Measurements from ENCODE around the gene FAM168B.

The FAM168B gene

GRCh38 chr2:131039908-131040660 is 53.2 kb downstream of the FAM168B start:
- DNase-seq (ENCODE audit: low read depth) = no peak

GRCh38 chr2:131039535-131039907 is 53.7 kb downstream of the FAM168B start:
- DNase-seq (ENCODE audit: low read depth) = no peak

GRCh38 chr2:131039101-131039440 is 54.2 kb downstream of the FAM168B start:
- DNase-seq (ENCODE audit: low read depth) = no peak

GRCh38 chr2:131038258-131039100 is 54.8 kb downstream of the FAM168B start:
- no peak for DNase-seq (ENCODE audit: low read depth)

- DNase-seq (ENCODE audit: low read depth) = no peak
Observed at GRCh38 chr2:131037398-131038257, 55.6 kb downstream of the FAM168B start.

- no peak for DNase-seq (ENCODE audit: low read depth)
Observed at GRCh38 chr2:131036696-131037397, 56.4 kb downstream of the FAM168B start.

- no peak for DNase-seq (ENCODE audit: low read depth)
Observed at GRCh38 chr2:131036269-131036668, 57.0 kb downstream of the FAM168B start.

GRCh38 chr2:131035826-131036231 is 57.4 kb downstream of the FAM168B start:
- DNase-seq (ENCODE audit: low read depth) = no peak

- no peak for DNase-seq (ENCODE audit: low read depth)
Observed at GRCh38 chr2:131035112-131035825, 58.0 kb downstream of the FAM168B start.

- DNase-seq (ENCODE audit: low read depth) = no peak
Observed at GRCh38 chr2:131034122-131035051, 58.9 kb downstream of the FAM168B start.

- no peak for DNase-seq (ENCODE audit: low read depth)
Observed at GRCh38 chr2:131033786-131034121, 59.5 kb downstream of the FAM168B start.

- DNase-seq (ENCODE audit: low read depth) = no peak
Observed at GRCh38 chr2:131032393-131032836, 60.8 kb downstream of the FAM168B start.

GRCh38 chr2:131031875-131032274 is 61.4 kb downstream of the FAM168B start:
- no peak for DNase-seq (ENCODE audit: low read depth)

GRCh38 chr2:131031431-131031841 is 61.8 kb downstream of the FAM168B start:
- DNase-seq (ENCODE audit: low read depth) = no peak

- DNase-seq (ENCODE audit: low read depth) = no peak
Observed at GRCh38 chr2:131030478-131030971, 62.7 kb downstream of the FAM168B start.

- DNase-seq (ENCODE audit: low read depth) = no peak
Observed at GRCh38 chr2:131029812-131030211, 63.4 kb downstream of the FAM168B start.

- no peak for DNase-seq (ENCODE audit: low read depth)
Observed at GRCh38 chr2:131027566-131028528, 65.4 kb downstream of the FAM168B start.

GRCh38 chr2:131026919-131027318 is 66.3 kb downstream of the FAM168B start:
- DNase-seq (ENCODE audit: low read depth) = no peak

GRCh38 chr2:131023758-131024157 is 69.5 kb downstream of the FAM168B start:
- DNase-seq (ENCODE audit: low read depth) = no peak
